ENCODE results near the gene KRT83.

- TF ChIP-seq KIAA2018 (CRISPR knock-in tag; IDR thresholded peaks at IDR 0.05; ENCODE audit: borderline replicate concordance) = no peak
- TF ChIP-seq ETV6 (CRISPR knock-in tag; conservative IDR thresholded peaks at IDR 0.05) = no peak
- TF ChIP-seq JDP2 (CRISPR knock-in tag; IDR thresholded peaks at IDR 0.05; ENCODE audit: borderline replicate concordance) = no peak
- no peak for TF ChIP-seq NFYB (CRISPR knock-in tag; IDR thresholded peaks at IDR 0.05)
- TF ChIP-seq EP300 (IDR thresholded peaks at IDR 0.05; ENCODE audit: low read depth in 2 of 2, low read length in 2 of 2) = no peak
- no peak for TF ChIP-seq EP300 (CRISPR knock-in tag; IDR thresholded peaks at IDR 0.05; ENCODE audit: borderline replicate concordance)
- TF ChIP-seq POGZ (CRISPR knock-in tag; IDR thresholded peaks at IDR 0.05) = no peak
- no peak for TF ChIP-seq EZH2 (conservative IDR thresholded peaks at IDR 0.05; ENCODE audit: low read depth, low read length)
These were observed 41.0 kb upstream of the KRT83 start for GRCh38 chr12:52362118-52362726.

Data from HepG2 (cell line).